NCI-H2196 (cell line): Measurements from ENCODE around the gene CDHR1.

ENCODE experiments used
- DNase-seq: peaks from one replicate; lab custom pipeline; 2025; ENCODE audit not compliant: unreplicated experiment; lab: John Stamatoyannopoulos, UW

CDHR1 gene

DNA sequence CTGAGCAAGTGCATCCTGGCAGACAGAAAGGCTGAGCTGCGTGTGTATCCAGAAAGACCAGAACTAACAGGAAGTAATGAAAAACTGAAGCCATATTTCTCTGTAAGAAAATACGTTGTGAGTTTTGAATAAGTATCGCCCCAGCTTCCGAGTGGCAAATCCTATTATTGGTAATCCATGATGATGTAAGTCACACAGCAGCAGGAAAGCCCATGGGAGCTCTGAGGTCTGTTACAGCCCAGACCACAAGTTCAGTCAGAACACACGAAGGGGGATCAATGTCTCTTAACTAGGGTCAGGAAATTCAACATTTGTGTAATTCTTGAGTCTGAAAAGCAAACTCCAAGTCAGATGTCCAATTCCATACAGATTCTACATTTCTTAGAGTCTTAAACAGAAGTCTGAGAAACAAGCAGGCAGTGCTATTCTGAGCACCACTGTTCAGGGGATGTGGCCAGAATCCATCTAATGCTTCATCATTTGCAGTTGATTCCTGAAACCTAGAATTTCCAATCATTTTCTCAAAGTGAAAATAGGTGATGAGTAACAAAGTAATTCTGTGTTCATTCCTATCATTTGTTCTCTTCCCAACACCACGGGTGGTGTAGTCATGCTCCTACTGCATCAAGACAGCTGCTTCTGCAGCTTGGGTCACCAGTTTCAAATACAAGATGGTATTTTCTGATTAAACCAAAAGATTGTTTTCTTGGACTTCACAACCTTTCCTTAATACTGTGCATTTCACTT lies 31.3 kb downstream of the CDHR1 start, which contains the start of gene LRIT2:
Gene LRIT2 (minus strand): TSS at position 118 of the 747 bp plus-strand sequence. CDS start 24 bp downstream, at position 94.
- no peak for DNase-seq

DNA sequence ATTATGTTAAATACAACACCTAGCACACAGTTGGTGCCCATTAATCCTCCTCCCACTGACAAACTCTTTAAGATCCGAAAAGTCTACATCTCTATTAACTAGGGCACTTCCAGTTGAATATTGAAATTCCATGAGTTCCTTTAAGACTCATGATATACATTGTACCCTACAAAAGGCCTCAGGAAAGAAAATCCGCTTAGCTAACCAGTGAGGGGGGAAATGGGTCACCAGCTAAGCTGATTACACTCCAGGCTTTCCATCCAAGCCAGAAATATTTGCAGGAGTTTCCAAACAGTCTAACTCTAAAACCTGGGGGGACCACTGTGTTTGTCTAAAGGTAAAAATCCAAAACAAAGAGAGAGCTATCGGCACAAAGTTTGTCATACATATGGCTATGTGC lies 32.3 kb downstream of the CDHR1 start:
- DNase-seq = no peak

DNA sequence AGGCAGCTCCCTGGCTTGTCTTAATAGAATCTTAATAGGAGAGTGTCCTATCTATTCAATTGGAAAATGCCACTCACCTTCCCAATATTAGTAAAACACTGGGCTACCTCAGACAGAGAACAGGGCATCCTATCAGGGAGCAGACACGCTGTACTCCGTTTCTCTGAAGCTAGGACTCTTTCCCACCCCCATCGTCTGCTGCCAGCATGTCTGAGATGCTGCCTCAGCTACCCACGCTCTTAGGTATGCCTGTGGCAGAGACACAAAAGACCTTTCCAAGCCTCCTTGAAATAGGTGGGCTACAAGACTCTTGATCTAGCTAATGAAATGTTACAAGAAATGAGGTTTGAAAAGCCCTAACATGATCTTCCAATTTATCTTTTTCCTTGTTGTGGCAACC lies 33.5 kb downstream of the CDHR1 start:
- DNase-seq = no peak

DNA sequence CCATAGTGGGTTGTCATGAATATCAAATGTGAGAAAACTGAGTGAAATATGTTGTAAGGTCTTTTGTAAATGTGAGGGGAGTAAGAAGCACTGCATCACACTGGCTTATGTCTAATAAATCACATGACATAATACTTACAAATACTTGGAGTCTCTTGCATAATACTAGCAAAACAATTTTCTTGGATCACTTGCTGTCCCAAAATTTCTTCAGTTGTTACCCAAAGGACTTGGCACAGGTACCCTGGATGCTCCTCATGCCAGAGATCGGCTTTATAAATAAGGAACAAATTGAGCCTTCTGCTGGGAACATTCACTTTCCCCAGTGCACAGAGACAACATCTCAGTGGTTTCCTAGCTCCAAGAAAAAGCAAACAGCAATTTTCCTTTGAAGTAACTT lies 36.0 kb downstream of the CDHR1 start:
- DNase-seq = no peak

DNA sequence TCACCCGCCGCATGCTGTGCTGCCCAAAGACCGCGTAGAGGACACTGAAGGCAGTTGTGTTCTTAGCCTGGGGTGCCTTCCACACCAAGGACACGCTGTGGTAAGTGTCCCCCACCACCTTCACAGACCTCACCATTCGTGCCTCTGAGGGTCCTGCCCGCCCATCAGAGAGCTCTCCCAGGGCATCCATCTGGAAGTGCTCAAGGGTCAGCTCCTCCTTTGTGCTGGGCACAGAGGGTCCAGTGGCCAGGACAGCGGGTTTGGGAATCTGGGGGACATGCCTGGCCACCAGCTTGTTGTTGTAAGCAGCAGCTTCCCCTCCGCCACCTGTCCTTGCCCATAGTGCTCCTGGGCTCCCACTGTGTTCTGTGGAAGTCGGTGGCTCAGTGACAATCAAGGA lies 38.0 kb downstream of the CDHR1 start:
- DNase-seq = no peak

DNA sequence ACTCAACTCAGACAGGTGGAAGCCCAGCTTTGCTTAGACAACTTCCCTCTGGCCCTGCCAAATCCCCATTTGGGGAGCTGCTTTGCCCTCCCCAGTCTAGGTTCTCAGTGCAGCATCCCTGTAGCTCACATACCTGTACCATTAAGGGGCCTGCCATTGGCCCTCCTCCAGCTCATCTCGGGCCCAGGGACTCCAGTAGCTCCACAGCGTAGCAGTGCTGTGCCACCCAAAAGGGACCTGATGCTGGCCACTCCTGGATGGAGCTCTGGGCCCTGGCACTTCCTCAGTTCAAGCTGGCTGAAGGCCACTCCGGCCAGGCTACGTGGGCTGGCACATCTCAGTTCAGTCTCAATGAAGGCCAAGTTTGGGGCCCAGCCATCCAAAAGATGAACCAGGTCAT lies 39.6 kb downstream of the CDHR1 start:
- no peak for DNase-seq

DNA sequence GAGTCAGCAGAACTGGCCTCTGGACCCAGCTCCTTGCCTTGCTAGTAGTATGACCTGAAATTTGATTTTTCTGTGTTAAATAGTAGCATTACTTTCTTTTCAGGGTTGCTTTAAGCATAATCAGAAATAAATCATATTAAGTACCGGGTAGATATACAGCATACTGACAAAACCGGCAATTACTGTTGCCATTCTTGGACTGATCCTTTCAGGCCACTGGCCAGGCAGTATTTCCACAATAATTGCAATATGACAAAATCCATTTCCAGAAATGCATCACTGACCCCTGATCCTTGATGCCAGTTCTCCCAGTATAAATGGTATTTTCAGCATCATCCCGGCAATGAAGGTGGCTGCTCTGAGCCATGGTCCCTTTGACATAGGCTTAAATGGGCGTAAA lies 40.1 kb downstream of the CDHR1 start:
- no peak for DNase-seq

DNA sequence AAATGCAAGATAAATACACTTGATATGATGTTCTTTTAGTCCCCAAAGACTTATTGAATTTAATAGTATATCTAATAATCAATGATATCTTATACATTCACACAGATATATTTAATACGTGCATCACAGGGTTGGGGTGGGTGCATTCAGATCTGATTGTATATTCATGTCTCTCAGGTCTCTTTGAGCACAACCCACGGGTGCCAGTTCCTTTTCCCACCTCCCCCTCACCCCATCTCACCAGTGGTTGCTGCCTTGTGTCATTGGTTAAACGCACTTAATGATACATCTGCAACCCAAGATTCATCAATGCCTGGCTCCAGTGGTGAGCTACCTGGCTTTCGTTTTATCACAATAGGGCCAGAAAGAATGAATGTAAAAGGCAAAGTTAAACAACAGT lies 40.8 kb downstream of the CDHR1 start:
- DNase-seq = no peak

DNA sequence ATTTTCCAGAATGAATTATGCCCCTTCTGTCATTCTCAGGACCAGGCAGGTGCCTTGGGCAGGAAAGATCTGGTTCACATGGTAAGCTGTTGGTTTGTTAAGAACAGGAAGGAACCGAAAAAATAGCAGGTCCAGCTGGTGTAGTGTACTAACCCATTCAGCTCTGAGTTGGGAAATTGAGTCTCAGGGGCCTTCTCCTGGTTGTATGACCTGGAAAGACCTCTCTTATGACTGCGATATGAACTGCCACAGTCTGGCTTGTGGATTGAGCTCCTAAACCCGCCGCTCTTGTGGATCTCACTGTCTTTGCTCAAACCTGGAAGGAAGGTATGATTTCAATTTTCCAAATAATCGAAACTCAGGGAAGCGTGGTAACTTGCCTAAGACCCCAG lies 42.5 kb downstream of the CDHR1 start:
- DNase-seq = no peak

DNA sequence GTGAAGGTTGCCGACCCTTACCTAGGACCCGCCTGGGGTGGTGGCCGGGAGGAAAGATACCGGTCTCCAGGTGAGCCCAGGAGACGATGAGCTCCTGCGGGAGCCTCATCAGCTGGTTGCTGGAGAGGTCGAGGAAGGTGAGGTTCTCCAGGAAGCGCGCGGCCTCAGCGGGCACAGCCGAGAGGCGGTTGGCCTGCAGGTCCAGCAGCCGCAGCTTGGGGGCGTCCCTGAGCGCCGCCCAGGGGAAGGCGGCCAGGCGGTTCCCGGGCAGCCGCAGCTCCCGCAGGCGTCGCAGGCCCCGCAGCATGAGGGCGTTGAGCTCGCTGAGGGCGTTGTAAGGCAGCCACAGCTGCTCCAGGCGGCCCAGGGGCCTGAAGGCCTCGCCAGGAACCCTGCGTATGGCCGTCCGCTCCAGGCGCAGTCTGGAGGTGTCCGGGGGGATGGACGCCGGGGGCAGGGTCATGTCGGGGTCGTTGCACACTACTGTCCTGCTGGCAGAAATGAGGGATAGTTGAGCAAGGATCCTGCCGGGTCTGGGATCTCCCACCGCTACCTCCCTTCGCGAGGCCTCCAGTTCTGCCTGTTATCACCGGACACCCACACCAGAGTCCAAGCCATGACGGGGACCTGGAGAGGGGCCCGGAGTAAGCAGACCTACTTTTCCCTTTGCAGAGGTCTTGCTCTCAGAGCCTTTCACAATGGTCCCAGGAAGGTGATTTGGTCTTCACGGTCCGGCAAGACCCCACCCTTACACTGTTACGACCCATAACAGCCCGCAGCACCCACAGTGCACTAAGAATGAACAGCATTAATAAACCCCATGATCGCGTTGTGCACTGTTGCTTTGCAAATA lies 43.1 kb downstream of the CDHR1 start:
- no peak for DNase-seq

DNA sequence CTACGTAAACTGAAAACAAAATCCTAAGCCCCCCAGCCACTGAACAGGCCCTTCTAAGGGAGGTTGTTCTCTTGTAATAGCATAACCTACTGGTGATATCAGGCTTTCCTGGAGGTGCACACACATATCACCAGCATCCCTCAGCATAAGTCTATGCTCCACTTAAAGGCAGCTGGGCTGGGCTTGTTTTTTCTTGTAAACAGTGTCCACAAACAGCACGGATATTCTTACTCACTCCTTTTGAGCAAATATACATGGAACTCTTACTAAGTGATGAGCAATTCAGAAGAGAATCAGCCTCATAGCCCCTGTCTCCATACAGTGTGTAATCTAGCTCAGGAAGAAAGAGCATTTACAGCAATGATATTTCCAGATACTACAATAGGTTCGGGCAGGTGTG lies 44.6 kb downstream of the CDHR1 start:
- no peak for DNase-seq

DNA sequence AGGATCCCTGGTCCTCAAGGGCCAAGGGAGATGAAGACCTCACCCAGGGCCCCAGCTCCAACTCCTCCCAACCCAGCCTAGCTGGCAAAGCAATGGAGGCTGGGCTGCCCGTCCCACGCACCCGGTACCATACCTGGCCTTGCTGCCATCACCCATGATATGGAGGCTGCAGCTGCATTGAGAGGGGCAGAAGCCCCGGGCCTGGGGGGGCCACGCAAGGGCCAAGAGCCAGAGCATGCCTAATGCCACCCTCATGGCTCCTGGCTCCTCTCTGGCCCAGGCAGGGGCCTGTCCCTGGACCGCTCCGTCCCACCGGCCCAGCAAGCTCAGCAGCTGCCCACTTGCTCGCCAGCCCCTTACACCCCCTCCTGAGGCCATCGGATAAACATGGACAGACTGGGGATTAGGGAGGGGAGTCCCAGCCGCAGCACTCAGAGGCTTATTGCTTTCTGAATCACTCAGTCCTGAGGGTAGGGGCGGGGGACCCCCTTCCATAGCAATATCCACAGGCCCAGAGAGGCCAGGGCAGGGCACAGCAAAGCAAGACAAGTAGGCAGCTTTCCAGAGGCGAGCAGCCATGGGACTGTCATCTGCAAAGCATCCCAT lies 47.0 kb downstream of the CDHR1 start, which contains the start of gene LRIT1:
Gene LRIT1 (minus strand): TSS at position 362 of the 606 bp plus-strand sequence. CDS start 107 bp downstream, at position 255.
- DNase-seq = no peak

DNA sequence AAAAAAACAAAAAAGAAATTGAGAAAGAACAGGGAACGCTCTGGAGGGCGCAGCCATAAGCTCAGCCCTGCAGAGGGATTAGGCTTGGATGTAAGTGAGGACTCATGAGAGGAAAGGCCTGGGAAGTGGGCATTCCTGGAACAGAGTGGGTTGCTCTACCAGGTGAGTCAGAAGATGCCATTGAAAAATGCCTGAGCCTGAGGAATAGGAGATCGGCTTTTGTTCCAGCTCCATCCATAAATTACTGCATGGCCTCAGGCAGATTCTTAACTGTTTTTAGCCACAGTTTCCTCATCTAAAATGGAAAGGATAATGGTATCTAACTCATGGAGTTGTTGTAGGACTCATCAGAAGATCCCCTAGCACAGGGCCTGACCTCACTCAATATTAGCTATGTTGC lies 49.4 kb downstream of the CDHR1 start:
- no peak for DNase-seq

DNA sequence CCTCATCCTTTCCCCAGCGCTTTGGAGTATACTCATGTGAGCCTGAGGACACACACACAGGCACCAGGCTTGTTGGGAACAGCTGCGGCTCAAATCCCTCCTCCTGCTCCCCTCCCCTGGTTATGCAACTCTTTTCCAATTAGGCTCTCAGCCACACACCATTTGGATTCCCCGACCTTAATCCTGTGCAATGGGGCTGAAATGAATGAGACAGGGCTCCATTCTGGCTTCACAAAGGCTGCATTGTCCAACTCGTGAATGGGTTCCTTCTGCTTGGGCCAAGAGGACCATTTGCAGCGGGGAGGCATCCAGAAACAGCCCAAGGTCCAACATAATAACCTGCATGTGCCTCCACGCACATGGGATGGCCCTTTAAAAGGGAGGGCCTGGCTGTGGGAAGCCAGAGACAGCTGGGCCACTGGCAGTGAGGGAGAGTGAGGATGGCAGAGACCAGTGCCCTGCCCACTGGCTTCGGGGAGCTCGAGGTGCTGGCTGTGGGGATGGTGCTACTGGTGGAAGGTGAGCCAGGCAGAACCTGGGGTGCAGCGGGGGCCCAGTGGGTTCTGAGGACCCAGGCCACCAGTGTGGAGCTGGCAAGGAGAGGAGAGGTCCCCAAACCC lies 50.4 kb downstream of the CDHR1 start, which contains the start of gene RGR:
Gene RGR (plus strand): TSS at position 403 of the 620 bp plus-strand sequence. CDS start 38 bp downstream, at position 441.
- peak; percentile 31 for DNase-seq

DNA sequence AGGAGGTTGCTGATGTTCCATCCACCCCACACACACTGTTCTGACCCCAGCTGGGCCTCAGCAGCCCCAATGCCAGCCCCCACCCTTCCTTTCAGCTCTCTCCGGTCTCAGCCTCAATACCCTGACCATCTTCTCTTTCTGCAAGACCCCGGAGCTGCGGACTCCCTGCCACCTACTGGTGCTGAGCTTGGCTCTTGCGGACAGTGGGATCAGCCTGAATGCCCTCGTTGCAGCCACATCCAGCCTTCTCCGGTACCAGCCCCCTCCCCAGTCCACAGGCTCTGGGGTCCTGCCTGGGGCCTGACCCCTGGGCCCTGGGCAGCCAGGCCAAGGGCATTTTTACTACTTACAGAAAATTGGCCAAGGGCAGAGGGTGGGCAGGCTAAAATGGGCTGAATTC lies 53.2 kb downstream of the CDHR1 start:
- DNase-seq = no peak

DNA sequence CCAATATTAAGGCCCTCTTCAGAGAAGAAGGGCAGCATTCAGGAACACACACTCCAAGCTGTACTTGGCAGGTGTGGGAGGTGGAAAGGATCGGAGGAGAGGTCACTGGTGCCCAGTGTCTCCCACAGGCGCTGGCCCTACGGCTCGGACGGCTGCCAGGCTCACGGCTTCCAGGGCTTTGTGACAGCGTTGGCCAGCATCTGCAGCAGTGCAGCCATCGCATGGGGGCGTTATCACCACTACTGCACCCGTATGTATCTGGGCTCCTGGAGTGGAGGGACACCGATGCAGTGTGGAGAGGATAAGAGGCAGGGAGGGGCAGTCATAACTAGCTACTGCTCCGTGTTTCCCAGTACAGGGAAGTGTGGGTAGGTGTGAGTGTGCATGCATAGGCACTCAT lies 54.5 kb downstream of the CDHR1 start:
- no peak for DNase-seq

DNA sequence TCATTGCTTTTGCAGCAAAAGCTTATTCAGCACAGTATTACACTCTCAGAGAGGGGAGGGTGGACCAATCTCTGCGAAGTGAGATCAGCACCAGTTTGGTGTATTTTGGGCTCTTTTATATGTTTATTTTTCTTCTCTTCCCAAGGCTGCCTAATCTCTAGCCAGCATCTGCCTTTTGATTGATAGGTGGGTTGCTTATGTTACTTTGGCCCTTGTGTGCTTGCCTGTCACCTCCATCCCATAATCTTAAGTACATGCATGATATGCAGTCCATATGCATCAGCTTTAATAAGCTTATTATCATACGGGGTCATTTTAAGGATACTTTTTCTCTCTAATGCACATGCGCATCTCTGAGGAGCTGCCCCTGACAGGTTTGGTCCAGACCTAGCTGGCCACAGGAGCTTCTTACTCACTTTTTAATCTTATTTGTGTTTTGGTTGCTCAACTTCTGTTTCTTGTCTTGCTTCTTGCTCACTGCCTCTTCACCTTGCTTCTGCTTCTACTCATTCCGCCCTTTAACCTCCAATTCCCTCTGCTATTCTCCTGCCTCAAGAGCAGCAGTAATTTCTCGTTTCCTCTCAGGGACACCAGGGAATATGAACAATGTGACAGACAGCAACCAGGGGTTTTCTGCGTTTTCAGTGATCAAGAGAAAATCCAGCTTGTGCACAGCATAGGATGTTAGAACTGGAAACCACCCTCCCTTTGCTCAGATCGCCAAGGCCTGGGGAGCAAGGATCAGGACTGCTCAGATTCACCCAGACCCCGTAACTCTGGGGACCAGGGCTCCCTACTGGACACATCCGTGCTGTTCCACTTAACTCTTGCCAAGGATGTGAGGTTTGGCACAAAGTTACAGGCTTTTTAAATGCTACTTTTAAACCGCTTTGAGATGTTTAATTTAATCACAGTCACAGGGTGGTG lies 60.5 kb downstream of the CDHR1 start:
- DNase-seq = no peak

DNA sequence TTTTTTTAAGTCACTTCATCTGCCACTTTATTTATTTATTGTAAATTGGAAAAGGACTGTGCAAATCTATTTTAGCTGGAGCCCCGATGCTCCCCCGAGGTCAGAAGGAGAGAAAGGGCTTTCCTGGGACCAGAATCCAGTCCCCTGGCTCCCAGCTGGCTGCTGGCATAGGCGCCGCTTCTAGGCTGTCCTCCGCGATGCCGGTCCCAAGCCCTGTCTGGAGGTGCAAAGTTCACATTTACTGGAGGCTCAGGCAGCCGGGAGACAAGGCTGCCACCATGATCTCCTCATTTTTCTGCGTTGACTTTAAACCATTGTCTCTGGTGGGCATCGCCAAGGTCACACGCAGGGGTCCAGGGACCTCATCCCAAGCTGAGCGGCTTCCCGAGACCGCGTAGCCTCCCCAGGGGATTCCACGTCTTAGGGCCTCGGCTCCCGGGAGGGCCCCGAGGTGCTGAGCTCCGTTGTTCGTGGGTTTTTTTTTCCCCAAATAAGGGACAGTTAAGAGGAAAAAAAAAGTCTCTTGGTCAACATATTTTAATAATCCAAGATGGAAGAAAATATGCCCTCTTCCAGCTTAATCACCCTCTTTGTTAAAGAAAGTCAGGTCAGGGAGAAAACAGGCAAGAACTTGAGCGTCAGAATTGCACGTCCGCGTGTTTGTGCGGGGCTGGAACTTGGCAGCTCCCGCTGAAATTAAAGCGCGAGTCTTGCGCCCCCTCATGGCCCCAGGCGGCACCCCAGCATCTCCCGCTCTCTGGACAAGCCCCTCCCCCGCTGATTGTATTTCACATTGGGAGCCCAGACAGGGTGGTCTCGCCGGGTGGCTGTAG lies 62.4 kb downstream of the CDHR1 start:
- no peak for DNase-seq

DNA sequence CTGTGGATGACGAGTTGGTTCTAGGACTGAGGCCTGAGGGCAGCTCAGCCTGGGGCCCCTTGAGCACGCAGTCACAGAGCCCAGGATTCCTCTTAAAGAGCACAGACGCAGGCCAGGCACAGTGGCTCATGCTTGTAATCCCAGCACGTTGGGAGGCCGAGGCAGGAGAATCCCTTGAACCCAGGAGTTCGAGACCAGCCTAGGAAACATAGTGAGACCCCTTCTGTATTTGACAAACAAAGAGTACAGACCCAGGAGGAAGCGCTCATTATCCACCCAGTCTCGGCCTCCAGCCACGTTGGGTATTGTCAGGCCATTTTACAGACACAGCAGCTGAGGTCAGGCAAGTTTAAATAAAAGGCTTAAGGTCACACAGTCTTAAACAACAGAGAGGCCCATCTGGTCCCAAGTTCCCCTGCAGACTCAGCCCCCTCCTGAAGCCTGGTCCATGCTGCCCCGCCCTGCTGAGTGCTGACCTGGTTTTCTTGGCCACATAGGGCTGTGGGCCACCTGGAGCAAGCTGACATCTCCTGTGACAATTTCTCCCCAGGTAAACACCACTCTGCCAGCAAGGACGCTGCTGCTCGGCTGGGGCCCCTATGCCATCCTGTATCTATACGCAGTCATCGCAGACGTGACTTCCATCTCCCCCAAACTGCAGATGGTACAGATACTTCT lies 63.1 kb downstream of the CDHR1 start:
- no peak for DNase-seq
